Glutamatergic neuron (in vitro differentiated cells): ENCODE results near the gene GPRIN1. TPM values are rescaled to one million over a fixed set of nuclear protein-coding genes. Genes with fewer than 3 reads are reported as not detected.

ENCODE experiments used
- DNase-seq: peaks from one replicate; pipeline ENCODE4 v3.0.0; 2022
- H3K27ac Mint-ChIP-seq: one replicate; pipeline ENCODE4 v1.8.0; 2020; ENCODE audit warnings: mild to moderate bottlenecking, mixed read lengths, inconsistent platforms; ENCODE audit not compliant: unreplicated experiment
- H3K27me3 Mint-ChIP-seq: one replicate; pipeline ENCODE4 v1.8.0; 2020; ENCODE audit warnings: mild to moderate bottlenecking, moderate library complexity, mixed read lengths, inconsistent platforms; ENCODE audit not compliant: unreplicated experiment
- H3K36me3 Mint-ChIP-seq: one replicate; pipeline ENCODE4 v1.8.0; 2020; ENCODE audit warnings: mild to moderate bottlenecking, mixed read lengths, inconsistent platforms; ENCODE audit not compliant: unreplicated experiment
- H3K4me1 Mint-ChIP-seq: one replicate; pipeline ENCODE4 v1.8.0; 2020; ENCODE audit warnings: mild to moderate bottlenecking, low read depth, mixed read lengths, inconsistent platforms; ENCODE audit not compliant: unreplicated experiment
- H3K4me3 Mint-ChIP-seq: one replicate; pipeline ENCODE4 v1.8.0; 2020; ENCODE audit warnings: mild to moderate bottlenecking, mixed read lengths, inconsistent platforms; ENCODE audit not compliant: unreplicated experiment
- H3K9me3 Mint-ChIP-seq: one replicate; pipeline ENCODE4 v1.8.0; 2020; ENCODE audit warnings: mild to moderate bottlenecking, moderate library complexity, mixed read lengths, inconsistent platforms; ENCODE audit not compliant: unreplicated experiment
- total RNA-seq: library from RNA; stranded (reverse); fragmentation: NEBNext Ultra II Directional; extraction: Animal tissue kit (Norgen Biotek cat#: 25700); gene quantifications from one replicate; pipeline ENCODE4 v1.2.1, GENCODE V29; 2021; ENCODE audit not compliant: unreplicated experiment
- TF ChIP-seq, protein P1 (sequence below): fragments of 200-600 bp; sonication (generic); IDR thresholded peaks from one replicate; pipeline ENCODE4 v1.5.0; 2021; ENCODE audit not compliant: partially characterized antibody, unreplicated experiment

Gene GPRIN1
- total RNA-seq, 1 donor from 2014 or later, result 72.3 TPM

GRCh38 chr5:176628406-176629228 is 18.7 kb upstream of the GPRIN1 start:
- H3K27me3 Mint-ChIP-seq, result peaks cover 26% of the 10 kb centered on the region
- H3K27ac Mint-ChIP-seq, result no peak overlapping the region
- H3K4me1 Mint-ChIP-seq, result peaks cover 19% of the 10 kb centered on the region
- peaks cover 9% of the 10 kb centered on the region for H3K9me3 Mint-ChIP-seq
- TF ChIP-seq, protein P1, sequence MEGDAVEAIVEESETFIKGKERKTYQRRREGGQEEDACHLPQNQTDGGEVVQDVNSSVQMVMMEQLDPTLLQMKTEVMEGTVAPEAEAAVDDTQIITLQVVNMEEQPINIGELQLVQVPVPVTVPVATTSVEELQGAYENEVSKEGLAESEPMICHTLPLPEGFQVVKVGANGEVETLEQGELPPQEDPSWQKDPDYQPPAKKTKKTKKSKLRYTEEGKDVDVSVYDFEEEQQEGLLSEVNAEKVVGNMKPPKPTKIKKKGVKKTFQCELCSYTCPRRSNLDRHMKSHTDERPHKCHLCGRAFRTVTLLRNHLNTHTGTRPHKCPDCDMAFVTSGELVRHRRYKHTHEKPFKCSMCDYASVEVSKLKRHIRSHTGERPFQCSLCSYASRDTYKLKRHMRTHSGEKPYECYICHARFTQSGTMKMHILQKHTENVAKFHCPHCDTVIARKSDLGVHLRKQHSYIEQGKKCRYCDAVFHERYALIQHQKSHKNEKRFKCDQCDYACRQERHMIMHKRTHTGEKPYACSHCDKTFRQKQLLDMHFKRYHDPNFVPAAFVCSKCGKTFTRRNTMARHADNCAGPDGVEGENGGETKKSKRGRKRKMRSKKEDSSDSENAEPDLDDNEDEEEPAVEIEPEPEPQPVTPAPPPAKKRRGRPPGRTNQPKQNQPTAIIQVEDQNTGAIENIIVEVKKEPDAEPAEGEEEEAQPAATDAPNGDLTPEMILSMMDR, result no peak
- H3K4me3 Mint-ChIP-seq, result peak overlapping the region; percentile 52
- no peaks in the 10 kb centered on the region for H3K36me3 Mint-ChIP-seq
- DNase-seq, result no peak

- peaks cover 9% of the 10 kb centered on the region for H3K9me3 Mint-ChIP-seq
- DNase-seq, result no peak
- TF ChIP-seq, protein P1, result no peak
- peaks cover 26% of the 10 kb centered on the region for H3K27me3 Mint-ChIP-seq
- no peak overlapping the region for H3K4me3 Mint-ChIP-seq
- no peak overlapping the region for H3K27ac Mint-ChIP-seq
- peaks cover 19% of the 10 kb centered on the region for H3K4me1 Mint-ChIP-seq
- H3K36me3 Mint-ChIP-seq, result no peaks in the 10 kb centered on the region
Measured at GRCh38 chr5:176627582-176627981, 17.6 kb upstream of the GPRIN1 start.

GRCh38 chr5:176626876-176627236 is 16.9 kb upstream of the GPRIN1 start:
- Mint-ChIP-seq H3K4me1 (peaks cover 19% of the 10 kb centered on the region), H3K36me3 (no peaks in the 10 kb centered on the region), H3K9me3 (peaks cover 9% of the 10 kb centered on the region), H3K4me3 (no peak overlapping the region), H3K27me3 (peaks cover 26% of the 10 kb centered on the region), H3K27ac (no peak overlapping the region)
- DNase-seq, result no peak
- TF ChIP-seq, protein P1, result no peak

DNA sequence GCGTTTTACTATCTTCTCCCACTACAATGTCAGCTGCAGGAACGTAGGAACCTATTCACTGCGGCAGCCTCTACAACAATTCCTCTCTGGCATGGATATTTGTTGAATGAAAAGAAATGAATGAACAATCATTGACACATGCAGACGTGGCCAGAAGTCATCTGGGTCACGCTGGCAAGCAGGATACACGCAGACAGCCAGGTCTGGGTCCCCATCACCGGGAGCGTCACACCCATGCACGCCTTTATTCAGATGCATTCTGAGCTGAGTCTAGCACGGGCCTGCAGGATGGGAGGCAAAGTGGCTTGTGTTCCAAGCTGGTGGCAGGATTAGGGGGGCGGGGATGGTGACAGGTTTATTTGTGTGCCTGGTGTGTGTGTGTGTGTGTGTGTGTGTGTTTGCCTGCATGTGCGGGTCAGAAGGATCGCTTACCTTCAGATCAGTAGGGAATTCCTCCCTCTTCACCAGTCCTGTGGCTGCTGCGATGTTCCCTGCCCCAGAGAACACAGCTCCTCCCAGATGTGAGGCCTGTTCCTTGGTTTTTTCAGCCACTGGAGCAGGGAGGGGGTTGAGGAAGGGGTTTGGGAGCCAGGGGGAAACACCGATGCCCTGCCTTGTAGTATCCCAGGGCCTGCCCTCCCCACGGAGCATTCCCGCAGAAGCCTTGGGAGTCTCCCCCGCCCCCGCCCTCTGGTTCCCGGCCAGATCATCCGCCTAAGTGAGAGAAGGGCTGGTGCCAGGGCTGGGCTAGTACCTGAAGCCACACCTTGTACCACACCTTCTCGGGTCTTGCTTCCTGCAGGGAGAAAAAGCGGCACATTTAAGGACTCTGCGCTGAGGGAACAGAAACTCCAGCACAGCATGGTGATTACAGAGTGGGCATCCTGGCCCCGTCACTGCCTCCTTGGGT is 16.3 kb upstream of the GPRIN1 start:
- Mint-ChIP-seq H3K4me1 (peaks cover 19% of the 10 kb centered on the region), H3K9me3 (peaks cover 9% of the 10 kb centered on the region), H3K4me3 (no peak overlapping the region), H3K36me3 (no peaks in the 10 kb centered on the region), H3K27me3 (peaks cover 20% of the 10 kb centered on the region), H3K27ac (no peak overlapping the region)
- no peak for DNase-seq
- TF ChIP-seq, protein P1, result no peak
